ENCODE measurements around the gene LY9. TPM values are rescaled to one million over a fixed set of nuclear protein-coding genes. Genes with fewer than 3 reads are reported as not detected.
"Not testable (repeated sequence)": the region's sequence is repeated elsewhere in the genome, so short reads cannot be mapped to it uniquely, and the experiment has no call there.

Gene LY9
- total RNA-seq, 1 experiment from 2014 or later, result not detected

DNA sequence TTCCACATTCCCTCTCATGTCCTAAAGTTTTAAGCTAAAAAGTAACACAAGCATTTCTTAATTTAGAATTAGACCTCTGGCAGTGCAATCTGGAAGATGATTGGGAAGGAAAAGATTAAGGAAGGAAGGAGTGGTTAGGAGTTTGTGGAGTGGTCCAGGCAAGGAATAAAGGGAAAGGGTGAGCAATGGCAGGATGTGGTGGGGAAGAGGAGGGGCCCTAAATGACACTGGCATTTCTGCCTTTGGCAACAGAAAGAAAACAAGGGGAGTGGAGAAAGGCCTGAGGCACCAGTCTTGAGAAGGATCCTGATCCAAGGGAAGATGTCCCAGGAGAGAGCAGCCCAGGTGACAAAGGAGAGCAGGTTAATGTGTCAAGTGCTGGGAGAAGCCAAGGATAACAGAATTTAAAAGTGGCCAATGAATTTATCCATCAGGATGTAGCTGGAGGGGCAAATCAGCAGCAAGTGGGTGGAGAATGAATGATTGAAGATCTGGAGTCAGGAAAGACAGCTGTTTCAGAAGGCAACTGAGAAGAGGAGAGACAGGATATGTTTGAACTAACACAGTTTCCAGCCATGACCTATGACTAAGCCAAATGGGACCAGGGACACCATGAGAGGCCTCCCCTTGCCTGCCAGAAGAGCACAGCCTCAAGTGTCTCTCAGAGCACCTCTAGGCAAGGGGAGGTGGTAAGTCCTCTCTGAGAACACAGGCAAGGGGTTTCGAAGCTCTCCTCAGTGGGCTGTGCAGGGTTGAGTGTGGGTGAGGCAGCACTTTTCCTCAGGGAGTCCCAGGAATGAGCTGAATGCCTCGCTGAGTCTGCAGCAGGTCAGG lies 20.9 kb upstream of the LY9 start:
- peak; percentile 47 for DNase-seq (ENCODE audit: low read depth)

DNA sequence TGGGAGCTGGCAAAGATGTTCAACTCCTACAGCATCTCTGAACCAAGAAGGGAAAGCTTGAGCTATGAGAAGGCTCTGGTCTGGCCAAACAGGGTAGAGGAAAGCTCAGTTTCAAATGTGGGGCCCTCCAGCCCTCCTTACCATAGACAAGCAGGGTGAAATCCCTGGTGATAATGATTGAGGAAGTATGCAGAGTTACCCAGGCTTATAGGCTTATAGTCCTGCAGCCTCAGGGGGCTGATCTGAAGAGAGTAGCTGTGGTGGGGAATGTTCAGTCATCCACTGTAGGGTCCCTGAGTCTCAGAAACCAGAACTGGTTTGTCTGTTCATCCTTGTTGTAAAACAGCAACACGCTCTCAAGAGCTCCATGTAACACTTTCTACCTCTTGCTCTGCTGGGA lies 19.8 kb upstream of the LY9 start:
- no peak for DNase-seq (ENCODE audit: low read depth)

DNA sequence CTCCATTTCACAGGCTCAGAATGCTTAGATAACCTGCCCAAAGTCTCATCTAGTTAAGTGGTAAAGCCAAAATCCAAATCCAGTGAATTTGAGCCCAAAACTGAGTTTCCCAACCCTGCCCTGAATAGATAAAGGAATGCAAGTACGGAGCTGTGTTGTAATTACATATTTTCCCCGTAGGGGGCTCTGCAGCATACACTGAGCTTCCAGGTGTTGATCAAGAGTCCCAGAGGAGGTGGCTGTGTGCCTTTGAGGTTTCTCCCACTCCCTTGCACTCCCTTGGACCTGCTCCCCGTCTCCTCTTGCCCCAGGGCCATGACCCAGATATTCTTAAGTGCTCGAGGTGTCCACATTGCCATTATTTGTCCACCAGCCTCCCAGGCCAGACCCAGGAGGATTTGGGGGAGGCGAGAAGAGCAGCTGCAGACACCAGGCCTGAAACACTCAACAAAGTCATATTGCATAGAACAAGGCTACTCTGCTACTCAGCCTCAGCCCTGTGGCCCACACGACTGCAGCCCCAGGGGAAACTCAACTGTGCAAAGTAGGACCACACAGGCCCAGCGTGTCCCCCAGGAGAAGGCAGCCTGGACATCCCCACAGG lies 18.4 kb upstream of the LY9 start:
- peak; percentile 22 for DNase-seq (ENCODE audit: low read depth)

DNA sequence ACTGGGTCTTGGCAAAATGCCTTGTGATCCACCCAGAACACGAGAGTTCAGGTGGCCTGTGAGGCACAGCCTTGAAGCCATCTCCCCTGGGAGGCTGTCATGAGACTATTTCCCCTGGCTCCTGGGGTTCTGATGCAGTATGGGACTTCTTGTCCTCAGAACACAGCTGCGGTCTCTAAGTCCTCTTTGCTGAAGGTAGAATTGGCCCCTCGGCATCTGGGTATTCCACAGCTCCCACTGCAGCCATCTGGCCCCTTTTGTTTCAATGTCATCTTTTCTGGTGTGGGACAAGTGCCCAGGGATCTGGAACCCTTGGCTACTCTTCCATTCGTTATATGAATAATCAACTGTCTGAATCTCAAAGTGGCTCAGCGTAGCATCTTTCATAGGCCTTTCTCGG lies 17.0 kb upstream of the LY9 start:
- no peak for DNase-seq (ENCODE audit: low read depth)

DNA sequence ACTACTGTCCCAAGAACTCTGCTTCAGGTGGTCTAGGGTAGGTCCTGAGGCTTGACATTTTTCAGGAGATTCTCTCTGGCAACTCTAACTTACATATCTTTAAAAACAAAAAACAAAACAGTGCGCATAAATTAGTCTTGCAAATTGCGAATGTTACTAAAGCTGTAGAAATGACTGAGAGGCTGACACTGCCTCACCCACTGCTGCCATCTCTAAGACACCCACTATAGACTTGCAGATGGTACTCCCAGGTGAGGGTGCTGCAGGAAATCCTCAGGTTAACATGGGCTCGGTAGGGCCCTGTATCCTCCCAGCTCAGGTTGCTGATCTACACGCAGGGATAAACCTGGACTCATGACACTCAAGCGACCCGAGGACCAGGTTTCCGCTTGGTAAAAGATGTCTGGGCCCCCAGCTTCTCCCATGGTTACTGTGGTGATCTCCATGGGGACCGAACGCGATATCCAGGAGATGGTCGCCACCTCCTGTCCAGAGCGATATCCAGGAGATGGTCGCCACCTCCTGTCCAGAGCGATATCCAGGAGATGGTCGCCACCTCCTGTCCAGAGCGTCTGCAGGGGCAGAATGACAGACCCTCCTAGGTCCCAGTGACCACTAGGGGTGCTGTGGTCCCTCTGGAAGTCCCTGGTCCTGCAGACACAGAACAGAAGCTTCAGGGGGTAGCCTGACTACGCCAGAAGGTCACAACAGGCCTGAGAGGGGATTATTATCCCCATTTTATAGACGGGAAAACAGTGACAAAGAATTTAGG lies 16.2 kb upstream of the LY9 start:
- DNase-seq (ENCODE audit: low read depth), result peak; percentile 26

DNA sequence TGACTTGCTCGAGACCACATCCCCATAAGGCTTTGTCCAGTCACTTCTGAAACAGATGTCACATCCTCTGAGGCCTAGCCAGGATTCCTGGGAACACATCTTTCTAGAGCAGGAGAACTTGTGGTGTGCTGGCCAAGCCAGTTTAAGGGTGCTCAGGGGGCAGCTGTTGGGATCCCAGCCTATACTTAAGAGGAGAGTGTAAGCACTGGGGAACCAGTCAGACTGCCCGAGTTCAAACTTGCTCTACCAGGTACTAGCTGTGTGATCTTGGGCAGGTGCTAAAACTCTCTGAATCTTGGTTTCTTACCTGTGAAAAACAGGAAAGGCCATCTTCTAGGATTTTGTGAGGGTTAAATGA lies 15.6 kb upstream of the LY9 start:
- no peak for DNase-seq (ENCODE audit: low read depth)

DNA sequence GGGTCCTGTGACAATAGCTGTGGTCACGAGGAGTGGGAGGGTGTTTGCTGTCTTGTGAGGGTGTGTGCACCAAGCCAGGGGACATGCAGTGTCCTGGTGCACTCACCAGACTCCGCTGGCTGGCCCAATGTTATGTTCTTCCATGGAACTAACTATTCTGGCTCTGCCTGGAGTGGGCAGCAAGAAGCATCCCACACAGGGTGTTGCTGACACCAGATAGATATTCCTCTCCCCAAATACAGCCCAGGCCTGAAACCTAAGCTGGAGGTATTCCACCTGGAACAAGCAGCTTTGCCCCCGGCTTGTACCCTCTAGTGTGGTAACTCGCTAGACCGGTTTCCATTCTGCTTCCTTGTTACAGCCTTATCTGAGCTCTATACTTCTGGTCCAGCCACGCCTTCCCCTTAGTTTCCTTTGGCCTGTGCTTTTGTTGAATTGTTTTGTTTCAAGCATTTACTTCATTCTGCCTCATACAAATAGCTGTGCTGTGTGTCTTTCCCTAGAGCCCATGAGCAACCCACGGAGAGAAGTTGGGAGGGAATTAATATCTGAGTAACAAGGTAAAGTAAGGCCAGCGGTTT lies 14.7 kb upstream of the LY9 start:
- no peak for DNase-seq (ENCODE audit: low read depth)

DNA sequence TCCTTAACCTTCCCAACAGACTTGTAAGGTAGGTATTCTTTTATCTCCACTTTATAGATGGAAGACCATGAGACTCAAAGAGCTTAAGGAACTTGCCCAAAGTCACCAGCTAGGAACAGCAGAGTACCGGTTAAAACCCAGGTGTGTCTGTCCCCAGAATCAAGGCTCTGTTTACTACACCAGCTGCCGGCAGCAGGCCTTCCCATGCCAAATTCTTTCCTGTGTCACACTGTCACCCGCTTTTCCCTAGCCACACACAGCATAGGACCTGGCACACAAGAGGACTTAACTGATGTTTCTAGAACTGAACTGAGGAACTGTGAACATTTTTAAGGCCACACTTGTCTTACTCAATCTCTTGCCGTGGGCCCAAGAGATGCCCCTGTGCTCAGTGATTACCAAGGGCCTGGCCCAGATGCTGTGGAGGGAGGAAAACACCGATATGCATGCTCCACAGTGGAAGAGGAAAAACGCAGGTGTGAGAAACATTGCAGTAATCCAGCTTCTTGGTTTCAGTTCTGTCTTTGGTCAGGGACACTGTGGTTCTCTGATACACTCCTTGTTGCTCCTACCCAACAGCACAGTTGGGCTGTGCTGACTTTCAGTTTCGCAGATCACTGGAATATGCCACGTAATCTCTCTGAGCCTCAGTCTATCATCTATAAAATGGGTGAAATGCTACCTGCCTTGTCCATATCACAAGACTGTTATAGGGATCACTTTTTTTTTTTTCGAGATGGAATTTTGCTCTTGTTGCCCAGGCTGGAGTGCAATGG lies 13.9 kb upstream of the LY9 start:
- DNase-seq (ENCODE audit: low read depth), result no peak

DNA sequence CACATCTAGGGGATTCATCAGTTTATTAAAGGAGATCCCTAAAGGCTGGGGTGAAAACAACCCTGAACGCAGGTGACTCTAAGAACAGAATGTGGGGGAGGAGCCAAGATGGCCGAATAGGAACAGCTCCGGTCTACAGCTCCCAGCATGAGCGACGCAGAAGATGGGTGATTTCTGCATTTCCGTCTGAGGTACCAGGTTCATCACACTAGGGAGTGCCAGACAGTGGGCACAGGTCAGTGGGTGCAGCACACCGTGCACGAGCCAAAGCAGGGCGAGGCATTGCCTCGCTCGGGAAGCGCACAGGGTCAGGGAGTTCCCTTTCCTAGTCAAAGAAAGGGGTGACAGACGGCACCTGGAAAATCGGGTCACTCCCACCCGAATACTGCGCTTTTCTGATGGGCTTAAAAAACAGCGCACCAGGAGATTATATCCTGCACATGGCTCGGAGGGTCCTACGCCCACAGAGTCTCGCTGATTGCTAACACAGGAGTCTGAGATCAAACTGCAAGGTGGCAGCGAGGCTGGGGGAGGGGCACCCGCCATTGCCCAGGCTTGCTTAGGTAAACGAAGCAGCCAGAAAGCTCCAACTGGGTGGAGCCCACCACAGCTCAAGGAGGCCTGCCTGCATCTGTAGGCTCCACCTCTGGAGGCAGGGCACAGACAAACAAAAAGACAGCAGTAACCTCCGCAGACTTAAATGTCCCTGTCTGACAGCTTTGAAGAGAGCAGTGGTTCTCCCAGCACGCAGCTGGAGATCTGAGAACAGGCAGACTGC lies 12.8 kb upstream of the LY9 start:
- DNase-seq (ENCODE audit: low read depth), result not testable (repeated sequence)

DNA sequence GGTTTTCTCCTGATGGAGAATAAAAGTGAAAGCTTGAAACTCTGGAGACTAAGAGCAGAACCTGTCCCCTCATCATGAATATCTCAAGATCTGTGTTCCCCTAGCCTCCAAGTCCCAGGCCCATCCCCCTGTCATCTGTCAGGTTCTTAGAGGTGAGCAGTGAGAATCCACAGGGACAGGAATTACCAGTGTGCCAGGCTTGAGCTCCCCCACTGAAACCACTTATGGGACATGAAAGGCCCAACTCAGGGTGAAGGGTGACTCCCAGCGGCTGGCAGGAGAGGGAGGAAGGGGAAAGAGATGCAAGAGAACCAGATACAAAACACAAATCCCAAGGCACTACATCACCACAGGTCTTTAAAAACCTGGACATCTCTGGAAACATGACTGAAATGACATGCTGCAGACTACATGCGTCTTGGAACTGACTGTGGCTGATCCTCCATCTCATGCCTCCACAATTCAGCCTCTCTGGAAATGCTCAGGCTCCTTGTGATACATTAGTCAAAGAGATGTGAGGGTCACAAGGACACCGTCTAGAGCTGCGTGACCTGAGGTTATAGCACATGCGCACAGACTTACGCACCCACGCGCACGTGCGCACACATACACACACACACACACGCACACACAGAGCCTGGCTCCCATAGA lies 6.8 kb upstream of the LY9 start:
- DNase-seq (ENCODE audit: low read depth), result no peak

DNA sequence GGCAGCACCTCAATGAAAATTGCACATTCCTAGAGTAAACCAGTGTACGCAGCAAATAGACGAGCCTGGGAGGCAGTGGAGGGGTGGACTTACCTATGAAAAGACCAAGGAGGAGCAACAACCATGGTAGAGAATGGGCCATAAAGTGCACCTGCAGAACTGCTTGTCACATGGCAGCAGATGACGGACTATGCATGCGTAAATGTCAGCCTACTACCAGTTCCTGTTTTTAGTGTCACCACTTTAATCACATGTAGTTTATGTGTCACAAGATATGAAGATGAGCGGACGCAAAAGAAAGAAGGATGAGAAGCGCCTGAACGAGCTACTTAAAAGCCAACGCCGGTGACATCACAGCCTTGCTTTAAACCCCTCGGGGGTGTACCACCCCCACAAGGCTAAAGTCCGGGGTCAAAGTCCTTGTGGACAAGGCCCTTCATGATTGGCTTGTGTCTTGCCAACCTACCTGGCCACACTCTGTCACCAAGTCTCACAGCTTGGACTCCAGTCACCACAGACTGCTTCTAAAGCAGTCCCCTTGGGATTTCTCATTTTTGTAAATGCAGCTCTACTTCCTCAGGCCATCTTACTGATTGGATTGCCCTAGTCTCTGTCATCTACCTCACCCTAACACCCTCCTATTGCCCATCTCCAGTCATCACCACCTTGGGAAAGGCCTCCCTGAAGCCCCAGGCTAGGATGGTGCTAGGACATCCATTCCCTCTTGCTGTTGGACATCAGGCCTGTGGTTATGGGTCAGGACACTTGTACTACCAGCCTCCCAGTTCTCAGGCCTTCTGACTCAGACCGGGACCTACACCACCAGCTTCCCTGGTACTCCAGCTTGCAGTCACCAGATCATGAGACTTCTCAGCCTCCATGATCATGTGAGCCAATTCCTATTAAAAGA lies 6.0 kb upstream of the LY9 start:
- DNase-seq (ENCODE audit: low read depth), result peak; percentile 16

DNA sequence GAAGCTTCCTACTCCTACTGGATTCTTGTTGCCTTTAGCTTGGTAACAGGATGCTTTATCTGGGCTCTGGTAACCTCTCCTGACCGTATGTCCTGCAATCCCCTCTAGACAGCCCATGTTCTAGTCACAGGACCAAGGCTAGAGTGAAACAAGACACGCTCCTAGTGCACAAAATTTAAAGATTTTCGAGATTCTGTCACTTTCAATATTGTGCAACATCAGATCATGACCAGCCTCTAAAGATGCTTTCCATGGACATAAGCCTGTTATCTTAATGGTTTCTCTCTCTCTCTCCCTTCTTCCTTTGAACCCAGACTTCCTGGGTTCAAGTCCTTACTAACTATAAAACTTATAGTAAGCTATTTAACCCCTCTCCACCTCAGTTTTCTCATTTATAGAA lies 1.6 kb upstream of the LY9 start:
- DNase-seq (ENCODE audit: low read depth), result no peak

DNA sequence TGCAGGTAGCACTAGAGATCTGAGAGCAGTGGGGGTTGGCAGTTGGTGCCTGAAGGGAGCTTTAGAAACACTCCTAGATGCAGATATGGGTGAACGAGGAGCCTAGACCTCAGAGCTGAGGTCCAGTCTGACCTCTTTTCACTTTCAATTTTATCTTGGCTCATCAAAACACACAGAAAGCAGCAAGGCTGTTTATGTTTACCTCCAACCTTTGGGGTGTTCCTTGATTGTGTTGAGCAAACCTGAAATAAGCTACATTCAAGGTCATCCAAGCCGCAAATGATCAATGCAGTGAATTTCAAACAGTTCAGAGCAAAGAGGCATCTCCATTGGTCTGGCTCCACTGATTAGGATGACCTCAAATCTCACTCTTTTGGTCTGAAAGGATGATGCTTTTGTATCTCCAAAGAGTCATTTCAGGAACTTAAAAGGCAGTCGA lies 1.3 kb downstream of the LY9 start:
- DNase-seq (ENCODE audit: low read depth), result no peak

DNA sequence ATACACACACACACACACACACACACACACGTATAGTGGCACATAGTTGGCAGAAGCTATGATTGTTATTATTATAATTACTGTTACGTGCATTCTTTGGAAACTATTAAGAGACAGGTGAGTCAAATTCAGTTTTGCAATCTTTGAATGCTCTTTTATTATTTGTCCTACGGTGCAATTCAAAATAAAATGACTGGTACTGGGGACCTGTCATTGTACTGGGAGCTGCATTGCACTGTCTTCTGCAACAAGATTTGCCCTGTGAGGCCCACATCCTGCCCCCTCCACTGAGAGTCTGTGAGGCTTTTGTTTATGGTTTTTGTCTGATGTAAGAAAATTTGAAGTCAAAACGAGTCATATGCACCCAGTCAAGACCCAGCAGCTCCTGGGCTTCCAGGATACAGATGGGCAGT lies 1.9 kb downstream of the LY9 start:
- no peak for DNase-seq (ENCODE audit: low read depth)

DNA sequence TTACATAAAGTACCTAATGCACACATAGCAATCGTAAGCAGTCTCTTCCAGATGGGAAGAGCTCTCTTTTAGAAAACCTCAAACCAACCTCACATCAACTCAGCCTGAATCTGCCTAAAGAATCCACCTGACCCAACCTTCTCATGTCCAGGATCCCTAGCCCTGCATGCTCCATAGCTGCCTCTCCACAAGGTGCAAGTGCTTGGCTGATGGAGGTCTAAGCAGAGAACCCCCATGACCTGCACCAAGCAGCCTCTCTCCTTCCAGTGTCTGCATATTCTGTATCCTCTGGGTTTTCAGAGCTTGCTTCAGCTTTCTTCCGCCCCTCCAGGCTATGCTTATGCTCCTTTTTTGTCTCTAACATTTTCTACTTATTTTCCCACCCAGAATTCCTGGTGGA lies 2.5 kb downstream of the LY9 start:
- no peak for DNase-seq (ENCODE audit: low read depth)

DNA sequence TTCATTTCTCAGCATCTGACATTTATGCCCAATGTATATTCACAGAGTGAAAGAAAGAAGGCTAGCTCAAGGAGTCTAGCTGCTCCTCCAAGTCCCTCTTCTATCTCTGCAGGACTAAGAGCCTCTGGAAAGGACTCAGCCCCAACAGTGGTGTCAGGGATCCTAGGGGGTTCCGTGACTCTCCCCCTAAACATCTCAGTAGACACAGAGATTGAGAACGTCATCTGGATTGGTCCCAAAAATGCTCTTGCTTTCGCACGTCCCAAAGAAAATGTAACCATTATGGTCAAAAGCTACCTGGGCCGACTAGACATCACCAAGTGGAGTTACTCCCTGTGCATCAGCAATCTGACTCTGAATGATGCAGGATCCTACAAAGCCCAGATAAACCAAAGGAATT lies 3.7 kb downstream of the LY9 start:
- DNase-seq (ENCODE audit: low read depth), result no peak

DNA sequence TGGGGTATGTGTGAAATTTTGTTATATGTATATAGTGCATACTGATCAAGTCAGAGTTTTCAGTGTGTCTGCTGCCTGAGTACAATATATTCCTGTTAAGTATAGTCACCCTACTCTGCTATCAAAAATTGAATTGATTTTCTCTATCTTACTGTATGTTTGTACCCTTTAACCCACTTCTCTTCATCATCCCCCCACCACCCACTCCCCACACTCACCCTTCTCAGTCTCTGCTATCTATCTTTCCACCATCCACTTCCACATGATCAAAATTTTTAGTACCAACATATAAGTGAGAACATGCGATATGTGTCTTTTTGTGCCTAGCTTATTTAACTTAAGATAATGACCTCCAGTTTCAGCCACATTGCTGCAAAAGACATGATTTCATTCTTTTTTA lies 4.2 kb downstream of the LY9 start:
- DNase-seq (ENCODE audit: low read depth), result no peak

DNA sequence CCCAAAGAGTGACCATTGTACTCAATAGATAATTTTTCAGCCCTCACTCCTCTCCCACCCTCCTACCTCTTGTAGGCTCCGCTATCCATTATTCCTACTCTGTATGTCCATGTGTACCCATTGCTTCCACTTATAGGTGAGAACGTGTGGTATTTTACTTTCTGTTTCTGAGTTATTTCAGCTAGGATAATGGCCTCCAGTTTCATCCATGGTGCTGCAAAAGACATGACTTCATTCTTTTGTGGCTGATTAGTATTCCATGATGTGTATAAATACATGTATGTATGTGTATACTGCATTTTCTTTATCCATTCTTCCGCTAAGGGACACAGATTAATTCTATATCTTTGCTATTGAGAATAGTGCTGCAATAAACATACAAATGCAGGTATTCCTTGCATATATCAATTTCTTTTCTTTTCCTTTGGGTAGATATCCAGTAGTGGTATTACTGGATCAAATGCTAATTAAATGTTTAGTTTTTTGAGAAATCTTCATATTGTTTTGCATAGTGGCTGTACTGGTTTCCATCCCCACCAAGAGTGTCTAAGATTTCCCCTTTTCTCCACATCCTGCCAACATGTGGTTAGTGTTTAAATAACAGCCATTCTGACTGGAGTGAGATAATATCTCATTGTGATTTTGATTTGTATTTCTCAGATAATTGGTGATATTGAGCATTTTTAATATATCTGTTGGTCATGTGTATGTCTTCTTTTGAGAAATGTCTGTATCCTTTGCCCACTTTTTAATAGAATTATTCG lies 4.9 kb downstream of the LY9 start:
- DNase-seq (ENCODE audit: low read depth), result no peak
